ENCODE measurements around the gene KIF23.

Gene KIF23

GRCh38 chr15:69466733-69467132 lies 52.6 kb downstream of the KIF23 start:
- in situ Hi-C loops (cut with MboI; ENCODE audit: low sequenced_read_pairs, unreplicated experiment), result no loop called here
- no peak for DNase-seq (ENCODE audit: low spot score)
- TF ChIP-seq, protein P1, sequence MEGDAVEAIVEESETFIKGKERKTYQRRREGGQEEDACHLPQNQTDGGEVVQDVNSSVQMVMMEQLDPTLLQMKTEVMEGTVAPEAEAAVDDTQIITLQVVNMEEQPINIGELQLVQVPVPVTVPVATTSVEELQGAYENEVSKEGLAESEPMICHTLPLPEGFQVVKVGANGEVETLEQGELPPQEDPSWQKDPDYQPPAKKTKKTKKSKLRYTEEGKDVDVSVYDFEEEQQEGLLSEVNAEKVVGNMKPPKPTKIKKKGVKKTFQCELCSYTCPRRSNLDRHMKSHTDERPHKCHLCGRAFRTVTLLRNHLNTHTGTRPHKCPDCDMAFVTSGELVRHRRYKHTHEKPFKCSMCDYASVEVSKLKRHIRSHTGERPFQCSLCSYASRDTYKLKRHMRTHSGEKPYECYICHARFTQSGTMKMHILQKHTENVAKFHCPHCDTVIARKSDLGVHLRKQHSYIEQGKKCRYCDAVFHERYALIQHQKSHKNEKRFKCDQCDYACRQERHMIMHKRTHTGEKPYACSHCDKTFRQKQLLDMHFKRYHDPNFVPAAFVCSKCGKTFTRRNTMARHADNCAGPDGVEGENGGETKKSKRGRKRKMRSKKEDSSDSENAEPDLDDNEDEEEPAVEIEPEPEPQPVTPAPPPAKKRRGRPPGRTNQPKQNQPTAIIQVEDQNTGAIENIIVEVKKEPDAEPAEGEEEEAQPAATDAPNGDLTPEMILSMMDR (IDR thresholded peaks at IDR 0.05; ENCODE audit: borderline replicate concordance, control extremely low read depth, extremely low read depth, insufficient read depth, missing control alignments), result no peak

DNA sequence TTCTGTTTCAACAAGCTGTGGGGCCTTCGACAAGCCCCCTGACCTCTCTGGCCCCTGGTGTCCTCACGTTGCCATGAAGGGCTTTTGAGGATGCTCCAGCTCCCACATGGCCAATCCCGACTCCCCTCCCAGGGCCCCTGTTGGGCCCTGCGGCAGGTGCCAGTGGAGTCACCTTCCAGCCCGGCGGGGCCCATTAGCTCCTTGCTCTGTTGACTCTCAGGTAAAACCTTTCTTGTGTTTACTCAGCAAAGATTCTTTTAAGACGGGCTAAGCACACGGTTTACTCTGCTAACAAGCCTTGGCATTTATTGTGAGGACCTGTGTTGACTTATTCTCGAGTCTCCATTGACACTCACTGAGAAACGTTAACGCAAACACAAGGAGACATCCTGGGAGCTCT lies 53.5 kb downstream of the KIF23 start:
- DNase-seq (ENCODE audit: low spot score), result no peak
- in situ Hi-C loops (cut with MboI; ENCODE audit: low sequenced_read_pairs, unreplicated experiment), result no loop called here
- TF ChIP-seq, protein P1 (IDR thresholded peaks at IDR 0.05; ENCODE audit: borderline replicate concordance, control extremely low read depth, extremely low read depth, insufficient read depth, missing control alignments), result no peak

GRCh38 chr15:69468241-69469121 lies 54.3 kb downstream of the KIF23 start:
- DNase-seq (ENCODE audit: low spot score), result peak; percentile 56
- in situ Hi-C loops (cut with MboI; ENCODE audit: low sequenced_read_pairs, unreplicated experiment), result no loop called here
- TF ChIP-seq, protein P1 (IDR thresholded peaks at IDR 0.05; ENCODE audit: borderline replicate concordance, control extremely low read depth, extremely low read depth, insufficient read depth, missing control alignments), result no peak

- in situ Hi-C loops (cut with MboI; ENCODE audit: low sequenced_read_pairs, unreplicated experiment), result no loop called here
- DNase-seq (ENCODE audit: low spot score), result no peak
- TF ChIP-seq, protein P1 (IDR thresholded peaks at IDR 0.05; ENCODE audit: borderline replicate concordance, control extremely low read depth, extremely low read depth, insufficient read depth, missing control alignments), result no peak
Measured at GRCh38 chr15:69469467-69470201, 55.5 kb downstream of the KIF23 start.

DNA sequence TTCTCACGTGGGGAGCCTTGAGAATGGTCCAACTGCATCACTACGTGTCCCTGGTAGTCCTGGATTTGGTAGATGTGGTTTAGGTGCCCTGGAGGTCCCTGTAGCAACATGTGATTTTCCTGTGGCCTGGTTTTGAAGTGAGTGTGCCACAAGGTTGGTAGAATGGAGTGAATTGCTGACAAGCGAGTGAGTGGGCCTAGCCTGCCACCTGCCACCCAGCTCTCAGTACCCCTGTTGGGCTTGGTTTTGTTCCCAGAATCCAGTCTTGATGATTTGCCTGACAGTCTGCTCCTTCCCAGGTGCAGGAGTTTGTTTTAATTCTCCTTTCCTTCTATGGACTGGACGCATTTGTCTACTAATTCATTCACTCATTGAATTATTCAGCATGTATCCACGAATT lies 57.9 kb downstream of the KIF23 start:
- in situ Hi-C loops (cut with MboI; ENCODE audit: low sequenced_read_pairs, unreplicated experiment), result no loop called here
- no peak for DNase-seq (ENCODE audit: low spot score)
- TF ChIP-seq, protein P1 (IDR thresholded peaks at IDR 0.05; ENCODE audit: borderline replicate concordance, control extremely low read depth, extremely low read depth, insufficient read depth, missing control alignments), result no peak

DNA sequence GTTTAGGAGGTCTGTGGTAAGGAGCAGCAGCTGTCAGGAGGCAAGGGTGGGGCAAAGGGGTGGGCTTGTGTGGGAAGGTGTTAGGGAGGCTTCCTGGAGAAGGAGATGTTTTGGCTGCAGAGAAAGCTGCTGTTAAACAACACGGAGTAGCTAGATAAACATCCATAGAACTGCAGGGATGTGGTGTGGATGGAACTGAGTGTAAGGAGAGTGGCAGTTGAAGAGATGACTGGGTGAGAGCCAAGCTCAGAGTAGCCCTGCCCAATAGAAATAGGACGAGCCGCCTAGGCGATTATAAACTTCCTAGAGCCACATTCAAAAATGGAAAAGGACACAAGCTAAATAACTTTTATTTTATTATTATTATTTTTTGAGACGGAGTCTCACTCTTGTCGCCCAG lies 58.4 kb downstream of the KIF23 start:
- in situ Hi-C loops (cut with MboI; ENCODE audit: low sequenced_read_pairs, unreplicated experiment), result no loop called here
- TF ChIP-seq, protein P1 (IDR thresholded peaks at IDR 0.05; ENCODE audit: borderline replicate concordance, control extremely low read depth, extremely low read depth, insufficient read depth, missing control alignments), result no peak
- no peak for DNase-seq (ENCODE audit: low spot score)

Data from GM13976 (cell line).